AG10803 (cell line): ENCODE results near the gene SNAPC4.

ENCODE experiments used
- DNase-seq: peaks from one replicate; pipeline ENCODE4 v3.0.0; 2010; ENCODE audit warnings: low read depth
- H3K4me3 ChIP-seq: 2 replicates; pipeline ENCODE4 v1.5.1; 2011; ENCODE audit warnings: mild to moderate bottlenecking, low read length, control low read depth
- CTCF ChIP-seq: conservative IDR thresholded peaks from 2 replicates; pipeline ENCODE4 v1.5.1; 2011; ENCODE audit warnings: mild to moderate bottlenecking, low read length, control low read depth, inconsistent platforms

The SNAPC4 gene

GRCh38 chr9:136442265-136442664 is 42.3 kb upstream of the SNAPC4 start:
- H3K4me3 ChIP-seq = no peak overlapping the region
- TF ChIP-seq CTCF = no peak
- no peak for DNase-seq

GRCh38 chr9:136441681-136442245 is 41.8 kb upstream of the SNAPC4 start:
- no peak for TF ChIP-seq CTCF
- no peak overlapping the region for H3K4me3 ChIP-seq
- DNase-seq = no peak

GRCh38 chr9:136441191-136441680 is 41.3 kb upstream of the SNAPC4 start:
- no peak for TF ChIP-seq CTCF
- DNase-seq = no peak
- H3K4me3 ChIP-seq = no peak overlapping the region

GRCh38 chr9:136439481-136440408 is 39.8 kb upstream of the SNAPC4 start, which contains the start of gene INPP5E:
TSS of gene INPP5E (minus strand) at chr9:136439845. CDS start at chr9:136439419, 426 bp downstream.
- TF ChIP-seq CTCF = peak; percentile 42
- peak; percentile 72 for DNase-seq
- peak within 1 kb of the TSS; percentile 71 for H3K4me3 ChIP-seq

- H3K4me3 ChIP-seq = peak overlapping the region; percentile 71
- TF ChIP-seq CTCF = no peak
- peak; percentile 13 for DNase-seq
These were observed 38.8 kb upstream of the SNAPC4 start for GRCh38 chr9:136438548-136439480.

GRCh38 chr9:136437839-136438547 is 38.0 kb upstream of the SNAPC4 start:
- peak; percentile 12 for DNase-seq
- no peak for TF ChIP-seq CTCF
- peak overlapping the region; percentile 71 for H3K4me3 ChIP-seq
